ENCODE measurements around the gene CNKSR1.

CNKSR1 gene

DNA sequence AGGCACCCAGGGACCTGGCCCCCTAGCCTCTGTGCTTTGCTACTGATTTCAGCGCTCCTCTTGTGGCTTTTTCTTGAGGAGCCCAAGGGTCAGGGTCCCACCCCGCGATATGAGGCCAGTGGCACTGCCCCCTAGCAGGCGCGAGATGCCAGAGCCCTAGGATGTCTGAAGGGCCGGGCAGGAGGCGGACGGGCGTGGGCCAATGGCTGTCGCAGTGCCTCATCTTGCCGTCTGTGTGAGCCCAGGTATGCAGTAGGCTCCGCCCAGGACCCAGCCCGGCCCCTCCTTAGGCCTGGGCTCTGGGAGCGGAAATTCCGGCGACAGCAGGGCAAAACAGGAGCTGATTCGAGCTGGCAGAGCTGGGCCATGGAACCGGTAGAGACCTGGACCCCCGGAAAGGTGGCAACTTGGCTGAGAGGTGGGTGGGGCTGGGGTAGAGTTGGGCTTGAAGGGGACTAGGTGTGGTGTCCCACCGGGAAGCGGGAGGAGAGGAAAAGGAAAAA is at the start of gene CNKSR1:
CNKSR1 (plus strand) TSS at position 310 of the 503 bp plus-strand sequence; CDS start at position 367, 57 bp downstream.
- no peak for DNase-seq (ENCODE audit: low read depth)
- no peak for TF ChIP-seq CTCF (conservative IDR thresholded peaks at IDR 0.05; ENCODE audit: low read depth, low read length)
- no peak within 1 kb of the TSS for H3K4me3 ChIP-seq (ENCODE audit: low read depth, low read length)

DNA sequence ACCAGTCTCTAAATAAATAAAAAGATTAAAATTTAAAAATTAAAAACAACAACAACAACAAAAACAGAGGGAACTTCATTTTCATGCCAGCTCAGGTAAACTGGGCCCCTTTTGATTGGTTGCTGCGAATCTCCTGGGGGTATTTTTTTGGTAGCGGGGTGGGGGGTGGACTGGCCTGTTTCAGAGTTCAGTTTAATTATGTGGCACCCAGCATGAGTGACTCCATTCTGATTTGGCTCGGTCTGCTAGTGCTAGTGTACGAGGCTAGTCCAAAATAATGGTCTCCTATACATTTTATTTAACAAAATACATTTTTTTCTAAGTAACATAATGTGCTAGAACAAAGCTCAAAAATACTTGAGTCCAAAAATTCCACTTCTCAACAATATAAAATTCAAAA is 47.5 kb upstream of the CNKSR1 start:
- no peak overlapping the region for H3K4me3 ChIP-seq (ENCODE audit: low read depth, low read length)
- DNase-seq (ENCODE audit: low read depth): no peak
- no peak for TF ChIP-seq CTCF (conservative IDR thresholded peaks at IDR 0.05; ENCODE audit: low read depth, low read length)

GRCh38 chr1:26130695-26131094 is 46.6 kb upstream of the CNKSR1 start:
- TF ChIP-seq CTCF (conservative IDR thresholded peaks at IDR 0.05; ENCODE audit: low read depth, low read length): no peak
- H3K4me3 ChIP-seq (ENCODE audit: low read depth, low read length): no peak overlapping the region
- DNase-seq (ENCODE audit: low read depth): no peak

GRCh38 chr1:26132128-26132833 is 45.0 kb upstream of the CNKSR1 start:
- TF ChIP-seq CTCF (conservative IDR thresholded peaks at IDR 0.05; ENCODE audit: low read depth, low read length): no peak
- no peak for DNase-seq (ENCODE audit: low read depth)

GRCh38 chr1:26132834-26133167 is 44.5 kb upstream of the CNKSR1 start:
- no peak for TF ChIP-seq CTCF (conservative IDR thresholded peaks at IDR 0.05; ENCODE audit: low read depth, low read length)
- DNase-seq (ENCODE audit: low read depth): no peak
- no peak overlapping the region for H3K4me3 ChIP-seq (ENCODE audit: low read depth, low read length)

More at GRCh38 chr1:26132128-26132833, 45.0 kb upstream of the CNKSR1 start:
- no peak overlapping the region for H3K4me3 ChIP-seq (ENCODE audit: low read depth, low read length)

DNA sequence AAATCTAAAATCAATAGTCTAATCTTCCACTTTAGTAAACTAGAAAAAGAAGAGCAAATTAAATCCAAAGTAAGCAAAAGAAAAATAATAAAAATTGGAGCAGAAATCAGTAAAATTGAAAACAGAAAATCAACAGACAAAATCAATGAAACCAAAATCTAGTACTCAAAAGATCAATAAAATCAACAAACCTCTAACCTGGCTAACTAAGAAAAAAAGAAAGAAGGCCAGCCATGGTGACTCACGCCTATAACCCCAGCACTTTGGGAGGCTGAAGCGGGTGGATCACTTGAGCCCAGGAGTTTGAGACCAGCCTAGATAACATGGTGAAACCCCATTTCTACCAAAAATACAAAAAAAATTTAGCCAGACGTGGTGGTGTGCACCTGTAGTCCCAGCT is 42.8 kb upstream of the CNKSR1 start:
- no peak for DNase-seq (ENCODE audit: low read depth)
- no peak overlapping the region for H3K4me3 ChIP-seq (ENCODE audit: low read depth, low read length)
- no peak for TF ChIP-seq CTCF (conservative IDR thresholded peaks at IDR 0.05; ENCODE audit: low read depth, low read length)

- no peak overlapping the region for H3K4me3 ChIP-seq (ENCODE audit: low read depth, low read length)
- no peak for DNase-seq (ENCODE audit: low read depth)
- TF ChIP-seq CTCF (conservative IDR thresholded peaks at IDR 0.05; ENCODE audit: low read depth, low read length): no peak
Measured at GRCh38 chr1:26138974-26139558, 38.2 kb upstream of the CNKSR1 start.
